SK-N-SH (cell line): ENCODE results near the gene MPZ. TPM values are rescaled to one million over a fixed set of nuclear protein-coding genes. Genes with fewer than 3 reads are reported as not detected.

Experiments used
- CTCF ChIA-PET: fragments of 300-600, 350-600 bp; formaldehyde crosslinking; extraction: SDS; loops from one replicate; lab custom pipeline; 2021; lab: Yijun Ruan, JAX
- POLR2A ChIA-PET: fragments of 350-600 bp; sonication (Branson Sonifier 250); formaldehyde crosslinking; extraction: SDS; loops from one replicate; lab custom pipeline; 2020; ENCODE audit warnings: antibody characterized with exemption, inconsistent platforms; lab: Yijun Ruan, JAX
- DNase-seq: peaks from one replicate; pipeline ENCODE4 v3.0.0; 2012
- H2AFZ ChIP-seq: fragments of 200-600 bp; sonication (generic); 2 replicates; pipeline ENCODE4 v1.8.1; 2016; ENCODE audit warnings: antibody characterized with exemption, mild to moderate bottlenecking, low read depth
- H3F3A ChIP-seq: fragments of 200-600 bp; sonication (generic); replicated peaks from 2 replicates; pipeline ENCODE3; 2016; ENCODE audit warnings: antibody characterized with exemption, mild to moderate bottlenecking; ENCODE audit not compliant: insufficient read depth
- H3K27ac ChIP-seq, 2 experiments: fragments of 200-500 bp in 1 of 2; fragments of 200-600 bp in 1 of 2; sonication (Bioruptor generic) in 1 of 2; sonication (generic), shearing (Covaris generic) in 1 of 2; 2 replicates each; pipeline versions ENCODE4 v1.5.1 to v1.6.1; 2014 to 2016; ENCODE audit warnings: low read depth in 2 of 2, inconsistent platforms in 1 of 2, low read length in 1 of 2, mild to moderate bottlenecking in 1 of 2, mixed read lengths in 1 of 2
- H3K27me3 ChIP-seq: fragments of 200-600 bp; sonication (generic), shearing (Covaris generic); 2 replicates; pipeline ENCODE4 v1.6.1; 2016; ENCODE audit warnings: mixed run types; ENCODE audit not compliant: insufficient read depth
- H3K36me3 ChIP-seq, 2 experiments: fragments of 200-500 bp in 1 of 2; fragments of 200-600 bp in 1 of 2; sonication (Bioruptor generic) in 1 of 2; sonication (generic) in 1 of 2; replicated peaks in 1 of 2; 2 replicates each; pipeline versions ENCODE3 to v1.5.1; 2014 to 2016; ENCODE audit warnings: low read length in 1 of 2, mild to moderate bottlenecking in 1 of 2; ENCODE audit not compliant: insufficient read depth in 2 of 2, control insufficient read depth in 1 of 2
- H3K4me1 ChIP-seq, 2 experiments: fragments of 200-500 bp in 1 of 2; fragments of 200-600 bp in 1 of 2; sonication (Bioruptor generic) in 1 of 2; sonication (generic), shearing (Covaris generic) in 1 of 2; 2 replicates each; pipeline versions ENCODE4 v1.5.1 to v1.6.1; 2014 to 2016; ENCODE audit warnings: low read depth in 1 of 2, low read length in 1 of 2, mixed run types in 1 of 2; ENCODE audit not compliant: insufficient read depth in 2 of 2, control insufficient read depth in 1 of 2
- H3K4me2 ChIP-seq: fragments of 200-600 bp; sonication (generic), shearing (Covaris generic); 2 replicates; pipeline ENCODE4 v1.6.1; 2017; ENCODE audit warnings: mixed run types
- H3K4me3 ChIP-seq, 2 experiments: fragments of 200-500 bp in 1 of 2; fragments of 200-600 bp in 1 of 2; sonication (Bioruptor generic) in 1 of 2; sonication (generic), shearing (Covaris generic) in 1 of 2; 2 replicates each; pipeline versions ENCODE4 v1.5.1 to v1.8.1; 2014 to 2016; ENCODE audit warnings: low read depth in 2 of 2, inconsistent platforms in 1 of 2, low read length in 1 of 2, mild to moderate bottlenecking in 1 of 2, mixed read lengths in 1 of 2, moderate library complexity in 1 of 2
- H3K79me2 ChIP-seq: fragments of 200-600 bp; sonication (generic); 2 replicates; pipeline ENCODE4 v1.8.1; 2017; ENCODE audit warnings: mild to moderate bottlenecking; ENCODE audit not compliant: insufficient read depth
- H3K9ac ChIP-seq: fragments of 200-600 bp; sonication (generic); 2 replicates; pipeline ENCODE4 v1.6.1; 2017; ENCODE audit warnings: mixed run types
- H3K9me2 ChIP-seq: fragments of 200-600 bp; sonication (generic); 2 replicates; pipeline ENCODE4 v1.6.1; 2017; ENCODE audit warnings: mixed run types
- H3K9me3 ChIP-seq: fragments of 200-600 bp; sonication (generic); 2 replicates; pipeline ENCODE4 v1.6.1; 2017; ENCODE audit warnings: mixed run types, mild to moderate bottlenecking, moderate library complexity
- H4K20me1 ChIP-seq: fragments of 200-600 bp; sonication (generic); 2 replicates; pipeline ENCODE4 v1.6.1; 2017; ENCODE audit warnings: mild to moderate bottlenecking, mixed run types; ENCODE audit not compliant: insufficient read depth
- CHD2 ChIP-seq: fragments of 150-350 bp; IDR thresholded peaks from 2 replicates; pipeline ENCODE4 v1.6.1; 2018; ENCODE audit warnings: low read length; ENCODE audit not compliant: partially characterized antibody
- EZH2phosphoT487 ChIP-seq: fragments of 200-600 bp; sonication (generic); IDR thresholded peaks from 2 replicates; pipeline ENCODE4 v1.6.1; 2017; ENCODE audit warnings: low read depth, mixed run types, mild to moderate bottlenecking, antibody characterized with exemption, moderate library complexity, borderline replicate concordance
- FOSL2 ChIP-seq: IDR thresholded peaks from 2 replicates; pipeline ENCODE4 v1.4.0; 2012; ENCODE audit warnings: low read depth, mild to moderate bottlenecking, moderate library complexity, borderline replicate concordance
- FOXM1 ChIP-seq: IDR thresholded peaks from 2 replicates; pipeline ENCODE4 v1.4.0; 2012; ENCODE audit warnings: low read depth, mild to moderate bottlenecking
- GATA2 ChIP-seq: sonication (generic); formaldehyde crosslinking; IDR thresholded peaks from 2 replicates; pipeline ENCODE4 v1.5.0; 2020; ENCODE audit warnings: mild to moderate bottlenecking, missing genetic modification reagents
- MXI1 ChIP-seq: IDR thresholded peaks from 2 replicates; pipeline ENCODE4 v1.6.1; 2012; ENCODE audit warnings: mild to moderate bottlenecking, low read depth, low read length, improper control_type of control experiment
- NFIC ChIP-seq: IDR thresholded peaks from 2 replicates; pipeline ENCODE4 v1.4.0; 2012; ENCODE audit warnings: borderline replicate concordance
- NRF1 ChIP-seq: IDR thresholded peaks from 2 replicates; pipeline ENCODE4 v1.6.1; 2012; ENCODE audit warnings: low read depth, mild to moderate bottlenecking, low read length
- POLR2AphosphoS5 ChIP-seq: IDR thresholded peaks from 2 replicates; pipeline ENCODE4 v1.6.1; 2012; ENCODE audit warnings: low read depth, low read length
- RAD21 ChIP-seq: IDR thresholded peaks from 2 replicates; pipeline ENCODE4 v1.6.1; 2012; ENCODE audit warnings: mild to moderate bottlenecking, low read length
- RCOR1 ChIP-seq: fragments of 150-350 bp; IDR thresholded peaks from 2 replicates; pipeline ENCODE4 v1.6.1; 2017; ENCODE audit warnings: antibody characterized with exemption, low read length
- RFX5 ChIP-seq: IDR thresholded peaks from 2 replicates; pipeline ENCODE4 v1.6.1; 2012; ENCODE audit warnings: mild to moderate bottlenecking, improper control_type of control experiment, low read length
- SIN3A ChIP-seq: IDR thresholded peaks from 2 replicates; pipeline ENCODE4 v1.6.1; 2012; ENCODE audit warnings: low read depth, mild to moderate bottlenecking, low read length, moderate library complexity, borderline replicate concordance
- WGBS: methylation state at CpG from one replicate; pipeline ENCODE4 v1.1.6; 2017; ENCODE audit warnings: low lambda C conversion rate; 5-methylcytosine and 5-hydroxymethylcytosine counted together
- polyA plus RNA-seq, 3 experiments: library from polyadenylated mRNA; depleted of rRNA; stranded (reverse); fragments of >200 nt; gene quantifications; 2 replicates each; pipeline ENCODE4 v1.2.3, GENCODE V29; 2012
- TF ChIP-seq, protein P1 (sequence below): fragments of 200-600 bp; sonication (generic); IDR thresholded peaks from 2 replicates; pipeline ENCODE4 v1.6.1; 2017; ENCODE audit warnings: antibody characterized with exemption, mild to moderate bottlenecking, moderate library complexity
- TF ChIP-seq, protein P2 (sequence below): IDR thresholded peaks from 2 replicates; pipeline ENCODE4; 2012

MPZ gene
- polyA plus RNA-seq, 1 of the 3 experiments (the other 2 are of a cell fraction): 2.4 TPM

DNA sequence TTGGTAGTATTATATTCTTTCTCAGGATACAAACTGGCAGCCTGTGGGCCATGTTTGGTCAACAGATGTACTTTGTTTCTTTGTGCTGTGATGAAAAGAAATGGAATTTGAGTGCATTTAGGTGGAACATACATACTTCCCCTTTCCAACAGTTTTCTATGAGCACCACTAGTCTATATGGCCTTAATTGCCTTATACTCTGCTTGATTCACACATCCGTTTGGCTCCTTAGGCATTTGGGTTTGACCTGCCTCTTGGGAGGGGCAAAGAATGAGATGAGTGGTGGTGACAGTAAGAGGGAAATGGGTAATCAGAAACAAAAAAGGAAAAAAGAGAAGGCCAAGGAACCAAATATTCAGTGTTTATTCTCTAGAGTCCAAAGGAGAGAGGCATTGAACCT, 40.9 kb upstream of the MPZ start:
- Histone ChIP-seq H4K20me1 (no peaks in the 10 kb centered on the region), H3F3A (no peaks in the 10 kb centered on the region), H3K27me3 (no peaks in the 10 kb centered on the region), H3K4me3 (no peak overlapping the region), H3K9me2 (no peaks in the 10 kb centered on the region), H3K36me3 (peaks cover 15 to 19% of the 10 kb centered on the region in 2 experiments), H3K4me1 (no peaks in the 10 kb centered on the region), H3K4me2 (no peak overlapping the region), H3K27ac (no peak overlapping the region), H3K9ac (no peak overlapping the region), H3K79me2 (no peaks in the 10 kb centered on the region; the same call in 1 of the 2 replicates), H3K9me3 (no peaks in the 10 kb centered on the region), H2AFZ (no peak overlapping the region)
- TF ChIP-seq RFX5: no peak
- TF ChIP-seq CHD2: no peak
- no peak for TF ChIP-seq RAD21
- TF ChIP-seq, protein P1, sequence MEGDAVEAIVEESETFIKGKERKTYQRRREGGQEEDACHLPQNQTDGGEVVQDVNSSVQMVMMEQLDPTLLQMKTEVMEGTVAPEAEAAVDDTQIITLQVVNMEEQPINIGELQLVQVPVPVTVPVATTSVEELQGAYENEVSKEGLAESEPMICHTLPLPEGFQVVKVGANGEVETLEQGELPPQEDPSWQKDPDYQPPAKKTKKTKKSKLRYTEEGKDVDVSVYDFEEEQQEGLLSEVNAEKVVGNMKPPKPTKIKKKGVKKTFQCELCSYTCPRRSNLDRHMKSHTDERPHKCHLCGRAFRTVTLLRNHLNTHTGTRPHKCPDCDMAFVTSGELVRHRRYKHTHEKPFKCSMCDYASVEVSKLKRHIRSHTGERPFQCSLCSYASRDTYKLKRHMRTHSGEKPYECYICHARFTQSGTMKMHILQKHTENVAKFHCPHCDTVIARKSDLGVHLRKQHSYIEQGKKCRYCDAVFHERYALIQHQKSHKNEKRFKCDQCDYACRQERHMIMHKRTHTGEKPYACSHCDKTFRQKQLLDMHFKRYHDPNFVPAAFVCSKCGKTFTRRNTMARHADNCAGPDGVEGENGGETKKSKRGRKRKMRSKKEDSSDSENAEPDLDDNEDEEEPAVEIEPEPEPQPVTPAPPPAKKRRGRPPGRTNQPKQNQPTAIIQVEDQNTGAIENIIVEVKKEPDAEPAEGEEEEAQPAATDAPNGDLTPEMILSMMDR: no peak
- 100% methylated on average over 1 of the region's 1 CpG for WGBS
- ChIA-PET POLR2A (no interaction called here), CTCF (no interaction called here)
- no peak for DNase-seq

DNA sequence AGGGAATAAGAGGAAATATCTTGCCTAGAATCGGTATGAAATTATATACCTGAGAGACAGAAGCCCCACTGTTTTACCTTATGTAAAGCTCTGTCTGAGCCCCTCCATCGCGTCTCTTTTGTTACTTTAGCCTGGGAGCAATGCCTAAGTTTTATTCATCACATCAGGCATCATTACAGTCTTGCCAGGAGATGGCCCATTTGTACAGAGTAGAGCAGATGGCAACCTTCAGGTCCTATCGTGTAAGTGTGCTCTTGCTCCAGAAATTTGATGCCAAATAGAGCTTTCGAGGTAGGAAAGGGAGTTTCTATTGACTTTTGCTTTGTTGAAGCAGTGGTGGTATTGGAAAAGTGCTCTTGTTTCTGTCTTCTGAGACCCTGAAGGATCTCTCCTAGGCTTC, 33.1 kb upstream of the MPZ start:
- WGBS: 97% methylated on average over 5 of the region's 5 CpGs
- Histone ChIP-seq H3K27ac (no peak overlapping the region), H3K4me2 (no peak overlapping the region), H3K9me3 (no peaks in the 10 kb centered on the region)
- TF ChIP-seq FOXM1: no peak
- no peak for TF ChIP-seq MXI1
- TF ChIP-seq, protein P2, sequence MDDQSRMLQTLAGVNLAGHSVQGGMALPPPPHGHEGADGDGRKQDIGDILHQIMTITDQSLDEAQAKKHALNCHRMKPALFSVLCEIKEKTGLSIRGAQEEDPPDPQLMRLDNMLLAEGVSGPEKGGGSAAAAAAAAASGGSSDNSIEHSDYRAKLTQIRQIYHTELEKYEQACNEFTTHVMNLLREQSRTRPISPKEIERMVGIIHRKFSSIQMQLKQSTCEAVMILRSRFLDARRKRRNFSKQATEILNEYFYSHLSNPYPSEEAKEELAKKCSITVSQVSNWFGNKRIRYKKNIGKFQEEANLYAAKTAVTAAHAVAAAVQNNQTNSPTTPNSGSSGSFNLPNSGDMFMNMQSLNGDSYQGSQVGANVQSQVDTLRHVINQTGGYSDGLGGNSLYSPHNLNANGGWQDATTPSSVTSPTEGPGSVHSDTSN: no peak
- no peak for TF ChIP-seq FOSL2
- TF ChIP-seq EZH2phosphoT487: no peak
- TF ChIP-seq RCOR1: no peak
- TF ChIP-seq POLR2AphosphoS5: no peak
- TF ChIP-seq NFIC: no peak
- TF ChIP-seq SIN3A: no peak
- no peak for TF ChIP-seq GATA2 (CRISPR knock-in tag)
- no peak for TF ChIP-seq NRF1
- TF ChIP-seq, all 33 proteins: peak for 0
- H2AFZ ChIP-seq: no peak overlapping the region
- no peaks in the 10 kb centered on the region for H3F3A ChIP-seq
- no peak overlapping the region for H3K4me3 ChIP-seq
- no peaks in the 10 kb centered on the region for H4K20me1 ChIP-seq
- H3K79me2 ChIP-seq: no peaks in the 10 kb centered on the region
- ChIA-PET POLR2A (no interaction called here), CTCF (interaction anchor here (0.6 kb wide), 1 partner anchor 28 kb away, joined by 3 read pairs; no protein-coding TSS in a partner anchor)
- H3K9ac ChIP-seq: no peak overlapping the region
- no peak for DNase-seq
- H3K4me1 ChIP-seq: no peaks in the 10 kb centered on the region
- no peaks in the 10 kb centered on the region for H3K27me3 ChIP-seq
- peaks cover 40 to 43% of the 10 kb centered on the region in 2 experiments for H3K36me3 ChIP-seq
- no peaks in the 10 kb centered on the region for H3K9me2 ChIP-seq
